ENCODE results near the gene KCNN1. TPM values are rescaled to one million over a fixed set of nuclear protein-coding genes. Genes with fewer than 3 reads are reported as not detected.

Gene KCNN1
- total and polyA plus RNA-seq, 9 of the 15 experiments (the other 6 are each of a cell fraction or from before 2014, with no cell fraction given): 0.01 to 6.2 (median 0.72) TPM

- Histone ChIP-seq H4K20me1 (replicated peaks; ENCODE audit: control insufficient read depth, insufficient read depth, low read length) (no peaks in the 10 kb centered on the region), H3K9ac (ENCODE audit: insufficient read depth in 1 of 2, low read depth in 2 of 2, low read length in 2 of 2) (no peak overlapping the region), H3K9me1 (ENCODE audit: control insufficient read depth, insufficient read depth, low read length) (no peaks in the 10 kb centered on the region), H3K36me3 (ENCODE audit: control insufficient read depth, insufficient read depth, low read length) (no peaks in the 10 kb centered on the region), H3K9me3 (replicated peaks; ENCODE audit: control insufficient read depth, insufficient read depth, low read depth, low read length) (no peaks in the 10 kb centered on the region), H3K79me2 (ENCODE audit: control insufficient read depth, insufficient read depth, low read length) (no peaks in the 10 kb centered on the region), H3K27me3 (ENCODE audit: control insufficient read depth in 2 of 2, insufficient read depth in 2 of 2, low read length in 2 of 2) (no peaks in the 10 kb centered on the region), H3K27ac (ENCODE audit: extremely low read depth, low read depth, low read length) (no peak overlapping the region), H3K4me2 (ENCODE audit: insufficient read depth, low read length) (no peak overlapping the region), H2AFZ (ENCODE audit: low read depth, low read length) (no peak overlapping the region), H3K4me3 (no peak overlapping the region), H3K4me1 (replicated peaks in 1 of 2; ENCODE audit: control insufficient read depth in 2 of 2, insufficient read depth in 2 of 2, low read length in 2 of 2) (peaks cover 12 to 40% of the 10 kb centered on the region in 2 experiments)
- no TSS peak for BruUV-seq (replicated peaks)
- no peak for DNase-seq (ENCODE audit: extremely low read depth in 1 of 4, low spot score in 3 of 4)
- ChIA-PET POLR2A (interaction anchor here (0.5 to 3.4 kb wide), 5 partner anchors 10 to 307 kb away, joined by 3 to 14 read pairs (median 6); partner anchors contain the start of gene MAP1S), CTCF (ENCODE audit: low intra/inter-chr PET ratio) (no interaction called here)
- no peak for FAIRE-seq
- intact Hi-C loops (cut with micrococcal nuclease) (no loop called here), in situ Hi-C loops (cut with MboI) (no loop called here)
- WGBS (ENCODE audit: insufficient coverage, low coverage, missing lambda C conversion rate): 52% methylated on average over 3 of the region's 4 CpGs
- no peak for ATAC-seq
- TF ChIP-seq HDAC6 (IDR thresholded peaks at IDR 0.05; ENCODE audit: low read depth, low read length): no peak
- TF ChIP-seq SMARCB1 (IDR thresholded peaks at IDR 0.05; ENCODE audit: insufficient read length, low read depth): no peak
- no peak for TF ChIP-seq BRCA1 (IDR thresholded peaks at IDR 0.05)
- no peak for TF ChIP-seq BRCA1 (CRISPR knock-in tag; IDR thresholded peaks at IDR 0.05)
- no peak for TF ChIP-seq HMG20B (CRISPR knock-in tag; IDR thresholded peaks at IDR 0.05)
- TF ChIP-seq MAFG (tag; conservative IDR thresholded peaks at IDR 0.05): no peak
- TF ChIP-seq TFAP4 (CRISPR knock-in tag; IDR thresholded peaks at IDR 0.05; ENCODE audit: borderline replicate concordance): no peak
- no peak for TF ChIP-seq ZNF407 (IDR thresholded peaks at IDR 0.05; ENCODE audit: low read depth)
- TF ChIP-seq RUNX1 (IDR thresholded peaks at IDR 0.05; ENCODE audit: low read depth): no peak
- no peak for TF ChIP-seq ILK (tag; IDR thresholded peaks at IDR 0.05; ENCODE audit: borderline replicate concordance, low read depth)
- no peak for TF ChIP-seq NR4A1 (CRISPR knock-in tag; IDR thresholded peaks at IDR 0.05)
- TF ChIP-seq NR4A1 (tag; IDR thresholded peaks at IDR 0.05): no peak
- no peak for TF ChIP-seq RBM22 (IDR thresholded peaks at IDR 0.05; ENCODE audit: low read depth, low read length, poor library complexity, severe bottlenecking)
- no peak for TF ChIP-seq ZNF561 (CRISPR knock-in tag; conservative IDR thresholded peaks at IDR 0.05)
- no peak for TF ChIP-seq RBM25 (IDR thresholded peaks at IDR 0.05; ENCODE audit: low read depth, low read length, severe bottlenecking)
- no peak for TF ChIP-seq ARHGAP35 (IDR thresholded peaks at IDR 0.05; ENCODE audit: partially characterized antibody)
- TF ChIP-seq ZNF311 (CRISPR knock-in tag; IDR thresholded peaks at IDR 0.05): no peak
These were observed 1.5 kb downstream of the KCNN1 start for GRCh38 chr19:17968362-17968761.

All from K562 (cell line).